ENCODE data around the gene KIAA0825. TPM values are rescaled to one million over a fixed set of nuclear protein-coding genes. Genes with fewer than 3 reads are reported as not detected.

KIAA0825 gene
- total RNA-seq, 2 experiments from 2014 or later: 0.19 to 0.32 TPM

DNA sequence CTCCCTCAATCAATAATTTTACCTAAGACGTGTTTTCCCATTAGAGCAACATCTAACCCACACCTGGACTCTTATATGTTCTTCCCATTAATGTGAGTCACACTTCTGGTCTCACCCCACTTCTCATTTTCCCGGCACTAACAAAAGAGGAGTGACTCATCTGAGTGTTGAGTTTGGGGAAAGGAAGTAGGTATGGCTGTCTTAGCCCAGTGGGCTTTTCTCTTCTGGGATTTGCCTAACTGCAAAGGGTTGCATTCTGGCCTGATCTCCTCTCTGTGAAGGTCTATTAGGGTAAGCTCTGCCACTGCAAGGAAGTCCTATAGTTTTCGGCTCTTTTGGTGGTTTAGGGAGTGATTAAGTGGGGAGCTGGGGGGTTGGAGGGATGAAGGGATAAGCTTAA lies 195.6 kb downstream of the KIAA0825 start:
- intact Hi-C loops (cut with micrococcal nuclease; ENCODE audit: unreplicated experiment): no loop called here
- no peaks in the 10 kb centered on the region for H3K36me3 ChIP-seq (ENCODE audit: insufficient read depth, low read length)
- H2AFZ ChIP-seq (ENCODE audit: low read length): no peak overlapping the region
- H3K79me2 ChIP-seq (ENCODE audit: insufficient read depth, low read depth, low read length): no peaks in the 10 kb centered on the region
- H3K27ac ChIP-seq (ENCODE audit: low read depth, low read length, poor library complexity, severe bottlenecking): no peak overlapping the region
- H3K9me2 ChIP-seq (ENCODE audit: insufficient read depth, low read length): no peaks in the 10 kb centered on the region
- DNase-seq (ENCODE audit: low spot score): no peak
- BruUV-seq (replicated peaks): no TSS peak
- CTCF ChIA-PET (ENCODE audit: unreplicated experiment): no interaction called here
- no peak overlapping the region for H3K4me2 ChIP-seq (ENCODE audit: low read length)
- H4K20me1 ChIP-seq (ENCODE audit: insufficient read depth, low read length): no peaks in the 10 kb centered on the region
- no peak for TF ChIP-seq EZH2phosphoT487 (IDR thresholded peaks at IDR 0.05; ENCODE audit: borderline replicate concordance, low read depth, low read length)
- TF ChIP-seq, protein P1, sequence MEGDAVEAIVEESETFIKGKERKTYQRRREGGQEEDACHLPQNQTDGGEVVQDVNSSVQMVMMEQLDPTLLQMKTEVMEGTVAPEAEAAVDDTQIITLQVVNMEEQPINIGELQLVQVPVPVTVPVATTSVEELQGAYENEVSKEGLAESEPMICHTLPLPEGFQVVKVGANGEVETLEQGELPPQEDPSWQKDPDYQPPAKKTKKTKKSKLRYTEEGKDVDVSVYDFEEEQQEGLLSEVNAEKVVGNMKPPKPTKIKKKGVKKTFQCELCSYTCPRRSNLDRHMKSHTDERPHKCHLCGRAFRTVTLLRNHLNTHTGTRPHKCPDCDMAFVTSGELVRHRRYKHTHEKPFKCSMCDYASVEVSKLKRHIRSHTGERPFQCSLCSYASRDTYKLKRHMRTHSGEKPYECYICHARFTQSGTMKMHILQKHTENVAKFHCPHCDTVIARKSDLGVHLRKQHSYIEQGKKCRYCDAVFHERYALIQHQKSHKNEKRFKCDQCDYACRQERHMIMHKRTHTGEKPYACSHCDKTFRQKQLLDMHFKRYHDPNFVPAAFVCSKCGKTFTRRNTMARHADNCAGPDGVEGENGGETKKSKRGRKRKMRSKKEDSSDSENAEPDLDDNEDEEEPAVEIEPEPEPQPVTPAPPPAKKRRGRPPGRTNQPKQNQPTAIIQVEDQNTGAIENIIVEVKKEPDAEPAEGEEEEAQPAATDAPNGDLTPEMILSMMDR (conservative IDR thresholded peaks at IDR 0.05; ENCODE audit: low read length): no peak
- POLR2A ChIA-PET: no interaction called here
- no peaks in the 10 kb centered on the region for H3K4me1 ChIP-seq (ENCODE audit: insufficient read depth, low read length, poor library complexity, severe bottlenecking)
- no peak overlapping the region for H3K4me3 ChIP-seq (ENCODE audit: low read depth, low read length, poor library complexity, severe bottlenecking)
- H3K9me3 ChIP-seq (ENCODE audit: low read length): no peaks in the 10 kb centered on the region

DNA sequence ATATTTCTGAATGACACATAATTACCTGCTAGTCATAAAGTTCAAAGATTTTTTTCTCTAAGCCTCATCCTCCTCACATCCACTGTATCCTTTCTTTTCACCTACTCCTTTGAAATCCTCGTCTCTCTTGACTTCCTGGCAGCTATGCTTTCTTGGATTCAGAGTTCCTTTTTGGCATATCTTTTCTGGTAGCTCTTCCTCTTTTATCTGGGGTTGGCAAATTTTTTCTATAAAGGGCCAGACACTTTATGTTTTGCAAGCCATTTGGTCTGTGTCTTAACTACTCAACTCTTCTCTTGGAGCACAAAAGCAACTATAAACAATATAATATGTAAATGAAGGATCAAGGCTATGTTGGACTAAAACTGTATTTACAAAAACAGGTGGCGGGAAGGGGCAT lies 197.5 kb downstream of the KIAA0825 start:
- no peak for TF ChIP-seq EZH2phosphoT487 (IDR thresholded peaks at IDR 0.05; ENCODE audit: borderline replicate concordance, low read depth, low read length)
- TF ChIP-seq, protein P1 (conservative IDR thresholded peaks at IDR 0.05; ENCODE audit: low read length): no peak
- Histone ChIP-seq H3K4me3 (ENCODE audit: low read depth, low read length, poor library complexity, severe bottlenecking) (no peak overlapping the region), H4K20me1 (ENCODE audit: insufficient read depth, low read length) (no peaks in the 10 kb centered on the region), H3K9me2 (ENCODE audit: insufficient read depth, low read length) (no peaks in the 10 kb centered on the region), H3K36me3 (ENCODE audit: insufficient read depth, low read length) (no peaks in the 10 kb centered on the region), H2AFZ (ENCODE audit: low read length) (no peak overlapping the region), H3K9me3 (ENCODE audit: low read length) (no peaks in the 10 kb centered on the region), H3K4me2 (ENCODE audit: low read length) (no peak overlapping the region), H3K27ac (ENCODE audit: low read depth, low read length, poor library complexity, severe bottlenecking) (no peak overlapping the region), H3K79me2 (ENCODE audit: insufficient read depth, low read depth, low read length) (no peaks in the 10 kb centered on the region), H3K4me1 (ENCODE audit: insufficient read depth, low read length, poor library complexity, severe bottlenecking) (no peaks in the 10 kb centered on the region)
- no TSS peak for BruUV-seq (replicated peaks)
- no peak for DNase-seq (ENCODE audit: low spot score)
- CTCF ChIA-PET (ENCODE audit: unreplicated experiment): no interaction called here
- POLR2A ChIA-PET: interaction anchor here (0.7 kb wide), 1 partner anchor 182 kb away, joined by 3 read pairs; no protein-coding TSS in a partner anchor
- intact Hi-C loops (cut with micrococcal nuclease; ENCODE audit: unreplicated experiment): no loop called here

DNA sequence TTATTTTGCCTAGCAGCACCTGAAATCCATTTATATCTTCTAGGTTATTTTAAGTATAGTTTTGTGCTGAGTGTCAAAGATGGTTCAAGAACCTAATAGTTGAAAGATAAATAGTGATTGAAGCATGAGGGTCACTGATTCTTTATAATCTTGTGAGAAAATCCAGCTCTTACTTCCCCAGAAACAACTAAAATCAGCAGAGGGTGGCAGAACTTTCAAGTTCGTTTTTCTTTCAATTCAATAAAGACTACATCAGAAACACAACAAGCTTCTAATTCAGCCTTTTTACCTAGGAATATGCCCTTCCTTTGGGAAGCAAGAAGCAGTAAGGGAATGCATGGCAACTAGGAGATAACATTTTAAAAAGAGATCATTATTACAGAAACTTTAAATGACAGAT lies 202.6 kb downstream of the KIAA0825 start:
- H3K27ac ChIP-seq (ENCODE audit: low read depth, low read length, poor library complexity, severe bottlenecking): no peak overlapping the region
- POLR2A ChIA-PET: interaction anchor here (0.7 kb wide), 1 partner anchor 416 kb away, joined by 3 read pairs; no protein-coding TSS in a partner anchor
- H3K4me2 ChIP-seq (ENCODE audit: low read length): no peak overlapping the region
- CTCF ChIA-PET (ENCODE audit: unreplicated experiment): no interaction called here
- BruUV-seq (replicated peaks): no TSS peak
- no peaks in the 10 kb centered on the region for H4K20me1 ChIP-seq (ENCODE audit: insufficient read depth, low read length)
- no peaks in the 10 kb centered on the region for H3K9me3 ChIP-seq (ENCODE audit: low read length)
- no peaks in the 10 kb centered on the region for H3K4me1 ChIP-seq (ENCODE audit: insufficient read depth, low read length, poor library complexity, severe bottlenecking)
- DNase-seq (ENCODE audit: low spot score): no peak
- TF ChIP-seq, protein P1 (conservative IDR thresholded peaks at IDR 0.05; ENCODE audit: low read length): no peak
- no peak for TF ChIP-seq EZH2phosphoT487 (IDR thresholded peaks at IDR 0.05; ENCODE audit: borderline replicate concordance, low read depth, low read length)
- H3K4me3 ChIP-seq (ENCODE audit: low read depth, low read length, poor library complexity, severe bottlenecking): no peak overlapping the region
- no peaks in the 10 kb centered on the region for H3K9me2 ChIP-seq (ENCODE audit: insufficient read depth, low read length)
- H3K36me3 ChIP-seq (ENCODE audit: insufficient read depth, low read length): no peaks in the 10 kb centered on the region
- intact Hi-C loops (cut with micrococcal nuclease; ENCODE audit: unreplicated experiment): no loop called here
- H3K79me2 ChIP-seq (ENCODE audit: insufficient read depth, low read depth, low read length): no peaks in the 10 kb centered on the region
- no peak overlapping the region for H2AFZ ChIP-seq (ENCODE audit: low read length)
